Measurements from ENCODE around the gene CFAP45. TPM values are rescaled to one million over a fixed set of nuclear protein-coding genes. Genes with fewer than 3 reads are reported as not detected.

CFAP45 gene
- total RNA-seq, 2 experiments from 2014 or later: 0.63 TPM; not detected in 1

DNA sequence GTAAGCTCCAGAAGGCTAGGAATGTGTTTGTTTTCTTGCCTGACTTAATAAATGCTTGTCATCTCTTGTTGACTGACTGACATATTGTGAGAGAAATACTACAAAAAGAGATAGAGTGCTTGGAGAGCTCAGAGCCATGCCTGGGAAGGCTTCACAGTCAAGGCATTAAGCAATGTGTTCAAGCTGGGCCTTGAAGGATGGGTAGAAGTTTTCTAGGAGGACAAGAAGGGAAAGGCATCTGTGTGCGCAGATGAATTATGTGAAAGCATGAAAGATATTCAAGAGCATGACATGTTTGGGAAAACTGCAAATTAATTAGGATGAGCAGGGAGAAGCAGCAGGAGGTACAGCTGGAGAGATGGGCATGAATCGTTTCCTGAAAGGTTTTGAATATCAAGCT is 67.7 kb downstream of the CFAP45 start:
- POLR2A ChIA-PET: interaction anchor here (0.6 kb wide), 1 partner anchor 188 kb away, joined by 3 read pairs; no protein-coding TSS in a partner anchor
- TF ChIP-seq EZH2phosphoT487 (IDR thresholded peaks at IDR 0.05; ENCODE audit: borderline replicate concordance, low read depth, low read length): no peak
- TF ChIP-seq, protein P1, sequence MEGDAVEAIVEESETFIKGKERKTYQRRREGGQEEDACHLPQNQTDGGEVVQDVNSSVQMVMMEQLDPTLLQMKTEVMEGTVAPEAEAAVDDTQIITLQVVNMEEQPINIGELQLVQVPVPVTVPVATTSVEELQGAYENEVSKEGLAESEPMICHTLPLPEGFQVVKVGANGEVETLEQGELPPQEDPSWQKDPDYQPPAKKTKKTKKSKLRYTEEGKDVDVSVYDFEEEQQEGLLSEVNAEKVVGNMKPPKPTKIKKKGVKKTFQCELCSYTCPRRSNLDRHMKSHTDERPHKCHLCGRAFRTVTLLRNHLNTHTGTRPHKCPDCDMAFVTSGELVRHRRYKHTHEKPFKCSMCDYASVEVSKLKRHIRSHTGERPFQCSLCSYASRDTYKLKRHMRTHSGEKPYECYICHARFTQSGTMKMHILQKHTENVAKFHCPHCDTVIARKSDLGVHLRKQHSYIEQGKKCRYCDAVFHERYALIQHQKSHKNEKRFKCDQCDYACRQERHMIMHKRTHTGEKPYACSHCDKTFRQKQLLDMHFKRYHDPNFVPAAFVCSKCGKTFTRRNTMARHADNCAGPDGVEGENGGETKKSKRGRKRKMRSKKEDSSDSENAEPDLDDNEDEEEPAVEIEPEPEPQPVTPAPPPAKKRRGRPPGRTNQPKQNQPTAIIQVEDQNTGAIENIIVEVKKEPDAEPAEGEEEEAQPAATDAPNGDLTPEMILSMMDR (conservative IDR thresholded peaks at IDR 0.05; ENCODE audit: low read length): no peak
- no peaks in the 10 kb centered on the region for H3K79me2 ChIP-seq (ENCODE audit: insufficient read depth, low read depth, low read length)
- H3K4me3 ChIP-seq (ENCODE audit: low read depth, low read length, poor library complexity, severe bottlenecking): no peak overlapping the region
- intact Hi-C loops (cut with micrococcal nuclease; ENCODE audit: unreplicated experiment): no loop called here
- H3K9me3 ChIP-seq (ENCODE audit: low read length): no peaks in the 10 kb centered on the region
- no peak for DNase-seq (ENCODE audit: low spot score)
- H3K9me2 ChIP-seq (ENCODE audit: insufficient read depth, low read length): no peaks in the 10 kb centered on the region
- no peak overlapping the region for H3K4me2 ChIP-seq (ENCODE audit: low read length)
- no peak overlapping the region for H2AFZ ChIP-seq (ENCODE audit: low read length)
- H3K4me1 ChIP-seq (ENCODE audit: insufficient read depth, low read length, poor library complexity, severe bottlenecking): no peaks in the 10 kb centered on the region
- BruUV-seq (replicated peaks): no TSS peak
- no peak overlapping the region for H3K27ac ChIP-seq (ENCODE audit: low read depth, low read length, poor library complexity, severe bottlenecking)
- H4K20me1 ChIP-seq (ENCODE audit: insufficient read depth, low read length): no peaks in the 10 kb centered on the region
- CTCF ChIA-PET (ENCODE audit: unreplicated experiment): interaction anchor here (1.6 kb wide), 1 partner anchor 58 kb away, joined by 3 read pairs; no protein-coding TSS in a partner anchor
- H3K36me3 ChIP-seq (ENCODE audit: insufficient read depth, low read length): no peaks in the 10 kb centered on the region

DNA sequence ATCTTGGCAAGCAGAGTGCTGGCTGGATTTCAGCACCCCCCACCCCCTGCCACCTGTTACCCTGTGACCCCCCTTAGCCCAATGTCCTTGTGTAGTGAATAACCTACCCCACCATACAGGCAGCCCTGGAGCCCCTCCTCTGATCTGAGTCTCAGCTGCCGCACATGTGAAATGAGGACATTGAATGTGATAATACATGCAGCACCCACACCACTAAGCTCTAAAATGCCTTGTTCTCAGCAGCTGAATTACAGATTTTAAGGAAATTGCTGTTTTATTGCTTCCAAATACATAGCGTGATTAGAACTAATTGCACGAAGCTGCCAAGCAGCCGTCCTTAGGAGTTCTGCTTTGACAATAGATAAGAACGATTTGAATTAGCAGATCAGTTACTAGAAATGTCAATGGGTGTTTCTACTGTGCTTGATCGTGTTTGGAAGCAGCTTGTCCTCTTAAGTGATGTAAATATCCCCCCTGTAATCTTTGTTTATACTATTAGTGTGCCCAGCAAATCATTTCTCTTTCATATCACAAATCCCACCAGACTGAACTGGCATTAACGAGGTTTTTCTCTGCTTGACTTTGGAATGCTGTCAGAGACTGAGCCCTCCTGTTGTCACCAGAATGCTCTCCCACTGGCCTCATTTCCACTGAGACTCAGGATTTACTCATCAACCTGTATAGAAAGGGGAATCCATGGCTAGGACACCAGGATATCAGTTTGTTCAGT is 68.4 kb downstream of the CFAP45 start:
- Histone ChIP-seq H3K9me3 (ENCODE audit: low read length) (no peaks in the 10 kb centered on the region), H4K20me1 (ENCODE audit: insufficient read depth, low read length) (no peaks in the 10 kb centered on the region), H3K9me2 (ENCODE audit: insufficient read depth, low read length) (no peaks in the 10 kb centered on the region), H3K27ac (ENCODE audit: low read depth, low read length, poor library complexity, severe bottlenecking) (no peak overlapping the region), H2AFZ (ENCODE audit: low read length) (no peak overlapping the region), H3K4me1 (ENCODE audit: insufficient read depth, low read length, poor library complexity, severe bottlenecking) (no peaks in the 10 kb centered on the region), H3K36me3 (ENCODE audit: insufficient read depth, low read length) (no peaks in the 10 kb centered on the region), H3K4me2 (ENCODE audit: low read length) (no peak overlapping the region), H3K79me2 (ENCODE audit: insufficient read depth, low read depth, low read length) (no peaks in the 10 kb centered on the region), H3K4me3 (ENCODE audit: low read depth, low read length, poor library complexity, severe bottlenecking) (no peak overlapping the region)
- intact Hi-C loops (cut with micrococcal nuclease; ENCODE audit: unreplicated experiment): no loop called here
- no TSS peak for BruUV-seq (replicated peaks)
- no peak for DNase-seq (ENCODE audit: low spot score)
- CTCF ChIA-PET (ENCODE audit: unreplicated experiment): interaction anchor here (1.6 kb wide), 1 partner anchor 59 kb away, joined by 3 read pairs; no protein-coding TSS in a partner anchor
- TF ChIP-seq, protein P1 (conservative IDR thresholded peaks at IDR 0.05; ENCODE audit: low read length): no peak
- TF ChIP-seq EZH2phosphoT487 (IDR thresholded peaks at IDR 0.05; ENCODE audit: borderline replicate concordance, low read depth, low read length): no peak
- POLR2A ChIA-PET: interaction anchor here (0.6 kb wide), 1 partner anchor 189 kb away, joined by 3 read pairs; no protein-coding TSS in a partner anchor

DNA sequence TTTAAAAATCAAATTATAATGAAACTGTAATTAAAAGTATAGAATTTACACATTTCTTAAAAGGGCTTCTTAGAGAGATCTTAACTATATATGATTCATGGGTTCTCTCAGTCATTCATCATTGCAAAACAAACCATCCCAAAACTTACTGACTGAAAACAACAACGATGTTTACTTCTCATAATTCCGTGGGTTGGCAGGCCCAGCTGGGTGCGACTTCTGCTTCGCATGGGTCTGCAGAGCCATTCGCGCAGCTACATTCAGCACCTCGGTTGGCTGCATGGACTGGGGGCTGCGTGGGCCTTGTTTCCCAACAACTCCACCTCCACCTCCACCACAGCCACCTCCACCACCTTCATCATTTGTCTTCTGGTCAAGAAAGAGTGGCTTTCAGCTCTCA is 69.2 kb downstream of the CFAP45 start:
- TF ChIP-seq, protein P1 (conservative IDR thresholded peaks at IDR 0.05; ENCODE audit: low read length): no peak
- no peak for TF ChIP-seq EZH2phosphoT487 (IDR thresholded peaks at IDR 0.05; ENCODE audit: borderline replicate concordance, low read depth, low read length)
- intact Hi-C loops (cut with micrococcal nuclease; ENCODE audit: unreplicated experiment): no loop called here
- Histone ChIP-seq H3K9me2 (ENCODE audit: insufficient read depth, low read length) (no peaks in the 10 kb centered on the region), H3K36me3 (ENCODE audit: insufficient read depth, low read length) (no peaks in the 10 kb centered on the region), H4K20me1 (ENCODE audit: insufficient read depth, low read length) (no peaks in the 10 kb centered on the region), H3K4me2 (ENCODE audit: low read length) (no peak overlapping the region), H3K27ac (ENCODE audit: low read depth, low read length, poor library complexity, severe bottlenecking) (no peak overlapping the region), H2AFZ (ENCODE audit: low read length) (no peak overlapping the region), H3K79me2 (ENCODE audit: insufficient read depth, low read depth, low read length) (no peaks in the 10 kb centered on the region), H3K9me3 (ENCODE audit: low read length) (no peaks in the 10 kb centered on the region), H3K4me1 (ENCODE audit: insufficient read depth, low read length, poor library complexity, severe bottlenecking) (no peaks in the 10 kb centered on the region), H3K4me3 (ENCODE audit: low read depth, low read length, poor library complexity, severe bottlenecking) (no peak overlapping the region)
- DNase-seq (ENCODE audit: low spot score): no peak
- CTCF ChIA-PET (ENCODE audit: unreplicated experiment): no interaction called here
- POLR2A ChIA-PET: no interaction called here
- BruUV-seq (replicated peaks): no TSS peak

All from OCI-LY7 (cell line).